Caki2 (cell line): ENCODE results near the gene HOXD9. TPM values are rescaled to one million over a fixed set of nuclear protein-coding genes. Genes with fewer than 3 reads are reported as not detected.

Experiments used
- DNase-seq: peaks from one replicate; pipeline ENCODE4 v3.0.0-alpha.2; 2015; ENCODE audit warnings: low read depth
- in situ Hi-C: cut with HindIII; loops from 2 replicates; pipeline ENCODE4 v1.10.0; 2016; ENCODE audit warnings: low sequenced_read_pairs, low pct_unique_long_range_greater_than_20kb, mixed read lengths
- total RNA-seq: library from RNA; depleted of rRNA; stranded (reverse); fragments of >200 nt; shearing (Covaris generic); gene quantifications from 2 replicates; pipeline ENCODE4 v1.2.3, GENCODE V29; 2014; ENCODE audit warnings: low replicate concordance

The HOXD9 gene
- total RNA-seq, 1 experiment from 2014 or later: 9.5 TPM

- DNase-seq: no peak
- in situ Hi-C loops: no loop called here
Measured at GRCh38 chr2:176156807-176157498, 34.4 kb downstream of the HOXD9 start, which contains the start of gene HOXD3. TSS of gene HOXD3 (plus strand) at chr2:176157307. CDS start at chr2:176169115, 11,808 bp downstream.

DNA sequence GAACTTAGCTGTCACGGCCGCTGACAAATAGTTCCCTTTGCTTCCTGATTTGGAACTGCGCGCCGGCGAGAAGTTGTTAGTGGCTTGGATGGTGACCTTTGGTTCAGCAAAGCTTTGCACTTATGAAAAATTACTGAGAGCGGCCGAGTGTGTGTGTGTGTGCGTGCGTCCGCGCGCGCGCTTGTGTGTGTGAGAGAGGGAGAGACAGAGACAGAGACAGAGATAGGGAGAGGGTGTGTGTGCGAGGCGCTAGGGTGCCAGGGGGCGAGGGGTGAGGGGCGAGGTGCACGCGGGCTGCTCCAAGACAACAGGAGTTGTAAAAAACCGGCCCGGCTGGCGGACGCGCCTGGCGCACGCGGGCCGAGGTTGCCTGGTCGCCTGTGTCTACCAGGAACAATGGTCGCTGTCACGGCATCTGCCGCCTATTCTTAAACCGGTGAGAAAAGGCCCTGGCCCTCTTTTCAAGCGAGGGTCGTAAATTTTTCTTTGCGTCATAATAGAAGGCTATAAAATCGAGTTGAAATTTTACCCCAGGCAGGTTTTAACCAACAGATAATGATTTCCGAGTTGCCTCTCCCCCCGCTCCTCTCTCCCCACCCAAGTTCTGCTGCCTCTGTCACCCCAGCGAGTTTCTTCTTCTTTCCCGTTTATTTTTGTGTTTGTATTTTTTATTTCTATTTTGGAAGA is 35.1 kb downstream of the HOXD9 start:
- in situ Hi-C loops: no loop called here
- no peak for DNase-seq

DNA sequence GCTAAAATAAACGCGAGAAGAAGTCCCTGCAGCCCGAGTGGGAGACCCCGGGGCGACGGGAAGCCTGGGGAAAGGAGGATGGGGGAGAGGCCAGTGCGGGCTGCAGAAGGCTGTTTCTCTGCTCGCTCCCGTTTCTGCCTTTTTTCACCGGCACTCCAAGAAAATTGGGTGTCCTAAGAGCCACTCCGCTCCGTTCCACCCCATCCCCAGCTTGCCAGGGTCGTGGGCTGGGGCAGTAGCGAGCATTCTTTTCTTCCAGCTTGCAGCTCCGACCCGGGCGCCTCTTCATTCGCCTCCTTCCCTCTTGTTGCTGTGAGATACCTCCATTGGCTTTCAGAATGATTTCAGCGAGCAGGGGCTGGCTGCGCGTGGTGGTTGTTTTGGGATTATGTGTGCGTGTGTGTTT is 35.7 kb downstream of the HOXD9 start:
- in situ Hi-C loops: no loop called here

GRCh38 chr2:176158855-176159662 is 36.5 kb downstream of the HOXD9 start:
- DNase-seq: no peak

More for the DNA sequence above, 35.7 kb downstream of the HOXD9 start:
- DNase-seq: no peak

GRCh38 chr2:176159663-176160250 is 37.2 kb downstream of the HOXD9 start:
- in situ Hi-C loops: no loop called here
- no peak for DNase-seq

More at GRCh38 chr2:176158855-176159662, 36.5 kb downstream of the HOXD9 start:
- in situ Hi-C loops: no loop called here

DNA sequence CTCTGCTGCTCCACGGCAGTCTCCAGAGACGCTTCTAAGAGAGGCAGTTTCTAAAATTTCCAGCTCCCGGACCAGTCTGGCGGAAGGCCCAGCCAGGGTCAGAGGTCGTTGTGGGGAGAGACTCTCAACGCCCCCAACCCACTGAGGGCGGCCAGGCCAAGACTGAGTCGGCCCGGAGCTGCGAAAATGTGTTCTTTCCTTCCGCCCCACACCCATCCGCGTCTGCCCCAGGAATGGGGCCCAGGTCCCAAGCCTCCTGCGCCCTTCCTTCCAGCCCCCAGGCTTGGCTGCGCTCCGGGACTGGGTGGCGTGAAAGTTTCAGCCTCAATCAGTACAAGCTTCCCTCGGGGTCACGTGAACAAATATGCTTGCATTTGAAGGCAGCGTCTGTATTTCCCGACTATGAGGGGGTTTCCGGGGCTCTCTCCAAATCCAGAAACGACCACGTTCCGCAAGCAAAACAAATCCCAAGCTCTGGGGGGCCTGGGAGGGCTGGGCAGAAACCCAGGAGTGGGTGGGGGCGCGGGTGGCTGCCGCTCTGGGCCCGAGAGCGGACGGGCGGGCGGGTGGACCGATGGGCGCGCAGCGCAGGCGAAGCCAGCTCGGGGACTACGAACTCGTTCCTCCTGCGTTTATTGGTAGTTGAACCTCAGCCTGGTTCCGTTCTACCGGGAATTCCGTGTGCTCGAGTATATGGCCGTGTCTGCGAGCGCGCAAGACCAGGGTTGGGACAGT is 37.9 kb downstream of the HOXD9 start:
- in situ Hi-C loops: no loop called here
- DNase-seq: no peak

DNA sequence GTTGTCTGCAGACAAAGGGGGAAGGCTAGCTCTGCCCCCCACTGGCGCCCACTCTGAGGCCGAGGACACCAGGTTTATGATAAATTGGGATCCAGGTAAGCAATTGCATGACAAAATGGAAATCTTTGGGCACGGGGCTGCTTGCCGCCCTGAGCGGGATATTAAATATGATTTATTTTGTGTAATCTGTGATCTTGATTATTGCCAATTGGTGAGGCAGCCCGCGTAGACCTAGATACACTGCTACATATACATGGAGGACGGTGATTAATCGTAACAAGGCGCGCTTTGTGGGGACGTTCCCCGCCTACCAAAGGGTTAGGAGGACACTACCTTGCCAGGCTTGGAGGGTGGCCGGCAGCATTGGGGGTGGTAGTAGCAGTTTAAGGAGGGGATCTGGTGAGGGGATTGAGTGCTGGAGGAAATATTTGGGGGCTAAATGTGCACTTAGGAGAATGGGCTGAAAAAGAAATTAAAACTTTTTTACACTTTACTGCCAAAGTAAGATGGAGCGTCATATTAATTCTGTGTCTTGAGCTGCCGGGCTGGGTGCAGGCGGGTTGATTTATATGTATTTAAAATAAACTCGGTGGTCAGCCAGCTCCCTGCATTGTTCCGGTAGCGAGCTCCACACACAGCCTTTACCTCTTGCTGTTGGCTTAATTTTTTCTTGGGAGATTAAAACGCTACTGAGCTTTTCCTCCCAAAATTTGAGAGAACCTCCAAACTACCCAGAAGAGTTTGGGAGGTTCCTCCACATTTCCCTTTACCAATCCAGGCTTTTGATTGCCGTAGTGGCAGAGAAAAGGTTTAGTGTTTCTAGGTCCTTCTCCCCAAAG is 38.7 kb downstream of the HOXD9 start:
- in situ Hi-C loops: no loop called here
- DNase-seq: no peak

GRCh38 chr2:176161825-176162626 is 39.5 kb downstream of the HOXD9 start:
- in situ Hi-C loops: no loop called here
- no peak for DNase-seq

DNA sequence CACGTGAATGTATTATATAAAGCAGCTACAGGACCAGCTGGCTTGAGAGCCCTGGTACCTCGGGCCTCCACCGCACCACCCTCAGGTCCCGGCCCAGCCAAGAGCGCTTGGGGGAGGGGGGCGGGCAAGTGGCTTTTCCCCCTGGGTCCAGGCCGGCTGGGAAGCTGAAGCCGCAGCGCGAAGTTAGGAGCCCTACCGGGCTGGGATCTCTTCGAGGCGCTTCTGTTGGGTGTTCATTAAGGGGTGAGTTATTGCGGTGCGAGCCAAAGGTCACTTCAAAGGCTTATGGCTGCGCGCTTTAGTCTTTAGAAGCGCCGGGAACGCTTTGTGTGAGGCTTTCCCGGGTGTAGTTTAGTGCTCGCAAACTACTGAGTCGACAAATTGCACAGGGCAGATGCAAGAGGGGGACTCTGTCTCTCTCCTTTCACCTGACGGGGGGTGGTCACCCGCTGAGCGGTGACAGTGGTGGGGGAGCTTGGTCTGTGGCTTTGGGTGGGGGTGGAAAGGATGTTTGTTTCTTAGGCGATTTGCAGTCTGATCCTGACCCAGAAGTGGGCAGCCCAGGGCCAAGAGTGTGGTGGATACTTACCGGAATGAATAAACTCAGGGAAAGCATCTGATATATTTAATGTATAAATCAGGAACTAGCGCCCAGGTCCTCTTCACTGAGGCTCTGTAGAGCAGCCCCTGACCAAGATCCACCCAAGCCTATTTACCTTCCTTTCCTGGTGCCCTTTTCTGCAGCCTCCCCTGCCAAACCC is 40.6 kb downstream of the HOXD9 start:
- no peak for DNase-seq
- in situ Hi-C loops: no loop called here

DNA sequence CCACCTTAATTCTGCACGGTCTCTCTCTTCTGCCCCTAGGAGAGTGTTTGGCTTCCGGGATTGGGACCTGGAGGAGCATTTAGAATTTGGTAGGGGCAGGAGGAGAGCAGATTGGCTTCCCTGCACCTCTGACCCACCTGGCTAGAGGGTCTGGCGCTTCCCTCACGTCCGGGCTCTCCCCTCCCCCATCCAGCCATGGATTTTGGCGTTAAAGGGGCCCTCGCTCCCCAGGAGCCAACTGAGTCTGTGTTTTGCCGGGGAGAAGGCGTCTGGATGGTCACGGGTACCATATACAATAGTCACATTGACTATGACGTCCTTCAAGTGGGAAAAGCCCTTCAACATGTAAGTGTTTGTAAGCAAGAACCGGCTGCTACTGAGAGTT is 41.1 kb downstream of the HOXD9 start:
- DNase-seq: no peak
- in situ Hi-C loops: no loop called here

- no peak for DNase-seq
- in situ Hi-C loops: no loop called here
Measured at GRCh38 chr2:176164201-176164600, 41.7 kb downstream of the HOXD9 start.

- in situ Hi-C loops: no loop called here
- DNase-seq: no peak
Measured at GRCh38 chr2:176164611-176165369, 42.3 kb downstream of the HOXD9 start.

- DNase-seq: no peak
- in situ Hi-C loops: no loop called here
Measured at GRCh38 chr2:176165370-176166050, 43.0 kb downstream of the HOXD9 start.

- DNase-seq: no peak
- in situ Hi-C loops: no loop called here
Measured at GRCh38 chr2:176166272-176166671, 43.8 kb downstream of the HOXD9 start.

DNA sequence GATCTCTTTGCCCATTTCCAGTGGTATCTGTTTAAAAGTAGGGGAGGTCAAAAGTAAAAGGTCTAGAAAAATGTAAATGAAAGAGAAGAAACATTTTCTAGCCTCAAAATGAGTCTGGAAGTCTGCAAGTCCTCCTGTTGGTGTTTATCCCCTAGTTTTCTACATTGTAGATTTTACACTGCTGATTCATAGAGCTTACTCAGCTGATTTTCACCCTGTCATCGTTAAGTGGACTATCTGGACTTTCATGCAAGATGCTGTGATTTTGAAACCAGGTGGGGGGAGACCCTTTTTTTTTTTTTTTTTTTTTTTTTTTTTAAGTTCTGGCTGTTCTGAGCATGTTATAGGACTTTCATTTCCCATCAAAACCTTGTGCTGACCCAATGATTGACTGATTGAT is 44.9 kb downstream of the HOXD9 start:
- in situ Hi-C loops: no loop called here
- no peak for DNase-seq
